Amniotic stem cell (primary cell): ENCODE results near the gene CCDC9B.

Experiments used
- DNase-seq: peaks from one replicate; lab custom pipeline; 2025; lab: John Stamatoyannopoulos, UW

CCDC9B gene

DNA sequence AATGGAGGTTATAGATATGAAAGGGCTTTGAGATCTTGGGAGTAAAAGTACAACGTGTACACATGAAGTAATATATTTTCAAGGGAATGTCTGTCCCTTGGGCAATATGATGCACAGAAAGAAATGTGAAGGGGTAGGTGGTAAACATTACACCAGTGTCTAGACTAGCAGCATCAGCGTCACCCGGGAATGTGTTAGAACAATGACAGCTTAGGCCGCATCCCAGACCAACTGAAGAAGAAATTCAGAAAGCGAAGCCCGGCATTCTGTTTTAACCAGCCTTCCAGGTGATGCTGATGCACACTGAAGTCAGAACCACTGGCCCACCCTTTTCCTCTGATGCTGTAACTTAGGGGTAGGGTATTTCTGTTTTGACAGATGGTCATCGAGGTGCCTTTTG is 10.9 kb downstream of the CCDC9B start:
- no peak for DNase-seq

DNA sequence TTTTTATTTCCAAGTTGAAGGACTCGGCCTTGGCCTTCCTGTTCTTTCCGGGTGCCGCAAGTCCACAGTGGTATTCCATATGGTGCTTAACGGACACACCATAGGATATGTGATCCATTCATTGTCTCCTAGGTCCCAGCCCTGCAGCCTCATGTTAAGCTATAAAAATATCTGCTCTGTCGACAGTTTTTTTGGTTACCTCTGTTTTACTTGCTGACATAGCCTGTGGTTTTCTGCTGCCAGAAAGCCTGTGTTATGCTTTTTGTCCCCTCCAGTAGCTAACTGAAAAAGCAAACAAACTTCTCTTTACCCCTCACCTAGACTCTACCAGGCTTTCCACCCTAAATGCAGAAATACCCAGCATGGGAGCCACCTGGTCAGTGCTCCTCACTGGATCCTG is 12.0 kb downstream of the CCDC9B start:
- no peak for DNase-seq

- DNase-seq, result no peak
Observed at GRCh38 chr15:40328176-40328575, 12.6 kb downstream of the CCDC9B start.

DNA sequence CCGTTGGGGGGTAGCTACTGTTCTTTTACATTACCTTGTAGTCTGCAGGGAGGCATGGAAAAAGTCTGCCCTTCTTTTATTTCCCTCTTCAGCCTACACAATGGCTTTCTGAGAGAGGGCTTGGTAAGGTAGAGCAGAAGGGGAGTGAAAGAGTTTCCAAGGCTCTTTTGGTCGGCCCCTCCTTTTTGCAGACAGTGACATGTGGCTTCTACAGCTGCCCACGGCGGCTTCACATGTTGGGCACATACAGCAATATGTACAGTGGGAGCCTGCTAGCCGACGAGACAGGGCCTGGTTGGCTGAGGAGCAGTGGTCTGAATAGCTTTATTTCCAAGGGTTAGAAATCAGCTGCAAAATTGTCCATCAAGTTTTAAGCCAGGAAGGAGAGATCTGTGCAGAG is 13.3 kb downstream of the CCDC9B start:
- no peak for DNase-seq

- no peak for DNase-seq
Observed at GRCh38 chr15:40325700-40326099, 15.0 kb downstream of the CCDC9B start.

DNA sequence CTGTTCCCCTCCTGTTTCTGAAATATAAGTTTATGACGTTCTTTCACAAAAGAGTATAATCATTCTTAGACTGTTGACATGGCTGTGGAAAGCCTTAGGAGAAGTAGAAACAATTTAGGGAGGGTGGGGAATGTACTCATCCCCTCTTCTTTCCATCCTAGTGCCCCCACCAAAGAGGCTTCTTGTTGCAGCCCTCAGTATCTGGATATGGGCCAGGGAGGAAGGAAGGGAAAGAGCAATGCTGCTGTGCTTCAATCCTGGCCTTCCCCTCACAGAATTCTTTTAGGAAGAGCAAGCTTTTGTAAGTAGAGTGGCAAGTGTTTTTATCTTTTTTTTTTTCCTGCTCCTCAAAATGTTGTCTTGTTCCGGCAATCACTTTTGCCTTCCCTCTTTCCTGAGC is 15.6 kb downstream of the CCDC9B start:
- DNase-seq, result no peak

- no peak for DNase-seq
Observed at GRCh38 chr15:40323953-40324937, 16.5 kb downstream of the CCDC9B start.

GRCh38 chr15:40323239-40323952 is 17.3 kb downstream of the CCDC9B start, which contains the start of gene INAFM2:
TSS of gene INAFM2 (plus strand) at chr15:40323692. CDS start at chr15:40324056, 364 bp downstream.
- DNase-seq, result peak; percentile 63

- DNase-seq, result no peak
Observed at GRCh38 chr15:40322531-40323238, 18.1 kb downstream of the CCDC9B start.

DNA sequence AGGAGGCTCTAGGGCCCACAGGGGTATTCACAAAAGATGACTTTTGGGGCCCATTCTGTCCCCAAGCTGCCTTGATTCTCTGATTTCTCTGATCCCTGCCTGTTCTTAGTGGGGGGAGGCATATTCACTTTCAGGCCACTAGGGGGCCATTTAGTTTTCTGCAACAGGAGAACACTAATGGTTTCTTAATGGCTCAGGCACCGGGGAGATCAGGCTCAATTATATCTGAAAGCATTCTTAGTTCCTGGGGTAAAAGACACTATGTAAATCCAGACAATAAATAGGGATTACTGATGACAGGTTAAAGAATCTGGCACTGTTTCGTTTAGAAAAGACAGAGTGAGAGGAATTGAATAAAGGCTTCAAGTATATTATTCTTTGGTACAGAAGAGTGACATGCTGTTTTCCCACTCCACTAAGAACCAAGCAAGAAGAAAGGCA is 19.8 kb downstream of the CCDC9B start:
- no peak for DNase-seq

DNA sequence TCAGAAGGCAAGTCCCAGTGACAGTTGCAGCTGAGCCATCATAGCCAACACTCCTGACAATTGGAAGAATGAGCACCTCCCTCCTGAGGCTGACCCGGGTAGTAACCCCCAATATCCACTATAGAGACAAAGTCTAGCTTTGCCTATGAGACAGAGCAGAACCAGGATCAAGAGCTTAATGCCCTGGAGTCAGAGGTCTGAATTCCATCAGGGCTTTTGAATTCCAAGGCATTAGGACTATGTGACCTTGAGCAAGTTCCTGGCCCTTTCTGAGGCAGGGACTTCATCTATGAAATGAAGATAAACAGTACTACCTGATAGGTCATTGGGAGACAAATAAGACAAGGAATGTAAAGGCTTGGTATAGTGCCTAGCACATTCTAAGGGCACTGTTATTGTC is 20.3 kb downstream of the CCDC9B start:
- no peak for DNase-seq

DNA sequence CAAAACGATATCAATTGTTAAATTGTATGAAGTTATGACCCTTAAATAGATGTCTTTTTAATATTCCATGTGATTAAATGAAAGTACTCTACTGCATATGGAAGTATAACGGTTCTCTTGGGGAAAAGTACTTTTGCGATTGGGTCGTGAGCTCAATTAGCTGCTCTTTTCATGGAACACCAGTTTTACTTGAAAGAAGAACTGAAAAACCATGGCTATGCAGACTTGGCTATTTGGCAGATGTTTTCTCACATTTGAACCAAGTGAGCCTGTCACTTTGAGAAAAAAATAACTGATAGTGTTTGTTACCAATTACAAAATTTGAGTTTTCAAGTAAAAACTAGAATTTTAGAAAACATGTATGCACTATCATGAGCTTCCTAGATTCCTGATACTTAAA is 23.2 kb downstream of the CCDC9B start:
- no peak for DNase-seq

DNA sequence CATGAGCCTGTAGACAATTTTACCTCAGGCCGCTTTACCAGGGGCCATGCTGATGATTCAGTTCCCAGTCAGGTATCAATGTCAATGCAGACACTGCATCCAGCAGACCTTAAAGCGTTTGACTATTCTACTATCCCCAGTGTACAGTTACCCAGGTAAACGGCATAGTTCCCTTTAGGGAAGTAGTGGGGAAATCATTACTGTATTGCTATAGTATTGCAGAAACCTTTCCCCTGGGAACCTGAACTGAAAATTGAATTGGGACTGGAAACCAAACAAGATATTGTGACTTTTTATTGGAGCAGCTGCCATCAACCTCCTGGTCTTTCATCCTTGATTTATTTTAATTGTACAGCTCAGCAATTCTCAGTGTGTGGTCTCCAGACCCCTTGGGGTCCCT is 23.8 kb downstream of the CCDC9B start:
- no peak for DNase-seq

GRCh38 chr15:40314723-40315276 is 25.9 kb downstream of the CCDC9B start:
- DNase-seq, result no peak

GRCh38 chr15:40313531-40314398 is 27.0 kb downstream of the CCDC9B start:
- no peak for DNase-seq

GRCh38 chr15:40312370-40313158 is 28.2 kb downstream of the CCDC9B start:
- no peak for DNase-seq

GRCh38 chr15:40310993-40311392 is 29.7 kb downstream of the CCDC9B start:
- no peak for DNase-seq

DNA sequence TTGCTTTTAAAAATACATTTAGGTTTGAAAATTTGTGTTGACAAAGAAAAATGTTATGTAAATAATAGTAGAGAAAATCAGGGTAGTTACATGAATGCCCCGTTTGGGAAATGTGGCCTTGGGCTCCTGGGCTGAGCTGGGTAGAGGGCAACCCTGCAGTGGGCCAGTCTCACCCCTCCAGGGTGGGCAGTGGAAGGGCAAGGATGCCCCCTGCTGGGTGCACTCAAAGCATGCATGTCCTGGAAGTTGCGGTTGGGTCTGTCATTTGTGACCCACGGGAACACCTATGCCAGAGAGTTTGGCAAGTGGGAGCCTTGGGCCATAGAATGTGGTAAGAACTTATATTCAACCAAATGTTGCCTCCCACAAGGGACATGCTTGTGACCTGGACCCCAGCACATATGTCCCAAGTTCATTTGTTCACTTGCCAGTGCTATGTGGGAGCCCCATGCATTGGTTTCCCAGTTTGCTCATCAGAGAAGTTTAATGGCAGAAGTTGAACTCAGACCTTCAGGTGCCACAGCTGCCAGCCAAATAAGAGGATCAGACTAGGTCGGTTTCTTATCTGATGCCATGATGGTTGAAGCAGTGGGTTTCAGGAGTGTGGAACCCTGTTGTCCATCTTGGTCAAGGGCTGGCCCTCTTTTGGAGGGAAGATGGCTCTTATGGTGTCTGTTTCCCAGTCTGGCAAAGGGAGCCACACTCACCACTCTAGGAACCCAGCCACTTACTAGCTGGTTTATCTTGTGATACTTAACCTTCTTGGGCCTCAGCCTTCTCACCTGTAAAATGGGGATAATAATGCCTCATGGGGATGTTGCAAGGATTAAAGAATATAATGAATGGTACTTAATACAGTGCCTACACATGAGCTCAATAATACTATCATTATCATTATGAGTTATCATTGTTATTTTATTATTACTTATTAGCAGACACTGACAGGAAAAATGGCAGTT is 30.5 kb downstream of the CCDC9B start:
- no peak for DNase-seq

GRCh38 chr15:40309344-40309862 is 31.3 kb downstream of the CCDC9B start:
- DNase-seq, result no peak
